ENCODE measurements around the gene HOXA5.

Gene HOXA5

DNA sequence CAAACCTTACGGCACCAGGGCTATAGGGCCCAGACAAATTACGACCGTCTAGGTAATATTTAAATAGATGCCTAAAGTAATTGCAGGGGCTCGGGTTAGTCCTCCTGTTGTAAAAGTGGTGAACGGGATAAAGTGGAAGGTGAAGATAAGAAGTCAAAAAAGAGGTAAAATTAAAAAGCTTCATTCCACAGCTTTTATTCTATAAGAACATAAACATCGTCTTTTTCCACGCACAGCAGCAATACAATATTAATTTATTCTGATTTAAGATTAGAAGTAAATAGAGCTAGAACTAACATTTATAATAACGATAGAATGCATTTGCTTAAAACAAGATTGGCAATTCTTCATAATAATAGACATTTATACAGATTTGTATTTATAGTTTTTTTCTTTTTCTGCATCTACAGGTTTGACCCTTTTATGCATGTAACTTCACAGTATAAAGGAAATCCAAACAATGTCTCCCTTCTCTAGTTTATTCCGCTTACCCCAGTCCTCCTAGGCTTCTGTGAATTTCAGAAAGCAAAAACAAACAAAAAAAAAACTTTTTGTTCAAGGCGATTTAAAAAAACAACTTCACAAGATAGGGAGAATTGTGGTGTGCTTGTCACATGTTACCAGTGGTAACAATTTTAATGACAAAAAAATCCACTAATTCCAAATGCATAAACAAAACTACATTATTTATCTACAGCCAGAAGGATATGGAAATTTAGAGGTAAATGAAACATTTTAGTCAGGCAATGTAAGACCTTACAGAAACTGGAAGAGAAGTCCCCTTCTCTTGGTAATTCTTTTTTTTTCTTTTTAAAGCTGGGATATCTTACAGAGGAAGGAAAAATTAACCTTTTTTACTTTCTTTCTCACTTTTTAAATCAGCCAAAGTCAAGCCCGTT, 27.2 kb upstream of the HOXA5 start:
- DNase-seq (ENCODE audit: low spot score): no peak

DNA sequence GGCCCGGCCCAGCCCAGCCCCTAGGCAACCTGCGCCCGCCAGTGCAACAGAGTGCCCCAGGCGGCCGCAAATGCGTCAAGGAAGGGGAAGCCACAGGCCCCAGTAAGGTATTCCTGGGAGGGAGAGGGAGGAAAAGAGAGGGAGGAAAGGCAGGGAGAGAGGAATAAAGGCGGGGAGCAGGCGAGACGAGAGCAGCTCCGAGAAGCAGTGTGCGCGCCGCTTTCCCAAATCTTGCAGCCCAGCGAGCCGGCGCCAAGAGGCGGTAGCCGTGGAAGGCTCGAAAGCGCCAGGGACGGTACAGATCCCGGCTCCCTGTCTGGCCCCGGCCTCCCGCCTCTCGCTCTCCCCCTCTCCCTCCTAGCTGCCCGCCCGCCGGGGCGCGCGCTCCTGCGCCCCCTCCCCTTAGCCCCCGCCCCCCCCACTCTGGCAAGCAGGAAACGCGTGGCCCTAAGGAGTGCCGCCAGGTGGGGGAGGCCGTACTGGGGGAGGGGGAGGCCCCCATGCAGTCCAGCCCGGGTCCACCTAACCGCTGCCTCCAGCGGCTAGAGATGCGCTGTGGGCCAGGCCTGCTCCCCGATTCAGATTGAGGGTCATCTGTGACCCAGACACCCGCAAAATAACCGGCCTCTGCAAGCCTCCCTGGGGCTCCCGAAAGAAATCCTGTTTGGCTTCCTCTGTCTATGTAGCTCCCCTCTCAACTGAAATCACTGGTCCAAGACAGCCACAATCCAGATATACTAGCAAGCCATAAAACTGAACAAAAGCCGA, 26.4 kb upstream of the HOXA5 start:
- no peak for DNase-seq (ENCODE audit: low spot score)

DNA sequence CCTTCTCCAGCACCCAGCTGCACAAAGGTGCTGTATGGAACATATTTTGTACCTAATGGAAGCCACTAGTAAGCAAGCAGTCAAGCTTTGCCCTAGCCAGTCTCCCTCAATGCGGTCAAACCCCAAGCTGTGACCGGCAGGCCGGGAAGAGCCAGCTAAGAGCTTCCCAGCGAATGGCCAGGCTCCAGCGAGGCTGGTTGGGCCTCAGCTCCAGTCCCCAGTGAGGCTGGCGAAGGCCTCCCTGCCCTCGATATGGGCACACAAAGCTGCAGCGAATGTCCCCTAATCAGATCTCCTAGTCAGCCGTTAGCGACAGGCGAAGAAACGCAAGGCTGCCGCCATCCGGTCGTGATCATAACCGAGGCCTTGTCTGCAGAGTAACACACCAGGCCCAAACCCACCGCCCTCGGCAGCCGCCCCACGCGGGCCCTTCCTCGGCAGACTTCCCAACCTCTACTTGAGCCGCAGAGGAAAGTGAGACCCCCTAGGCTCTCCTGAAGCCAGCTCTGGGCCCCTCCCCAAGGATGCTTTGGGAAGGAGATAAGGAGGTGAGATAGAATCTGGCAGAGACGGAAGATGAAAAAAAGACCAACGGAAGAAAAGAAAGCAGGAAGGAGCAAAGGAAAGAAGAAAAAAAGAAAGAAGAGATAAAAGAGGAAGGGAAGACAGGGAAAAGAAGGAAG, 24.9 kb upstream of the HOXA5 start:
- no peak for DNase-seq (ENCODE audit: low spot score)

DNA sequence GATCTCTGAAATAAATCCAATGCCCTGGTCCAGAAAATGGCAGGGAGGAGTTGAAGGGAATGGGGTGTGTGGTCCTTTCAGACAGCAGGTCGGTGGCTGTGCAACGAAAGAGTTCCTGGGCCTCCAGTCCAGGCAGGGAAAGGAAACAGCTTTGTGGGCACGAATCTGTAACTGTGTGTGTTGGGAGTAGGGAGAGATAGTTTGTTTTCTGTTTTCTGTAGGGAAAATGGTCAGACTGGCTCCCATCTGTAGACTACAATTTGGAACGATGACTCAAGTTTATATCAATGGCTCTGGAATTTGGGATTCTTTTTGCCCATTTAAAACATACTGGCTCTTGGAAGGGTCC, 24.4 kb upstream of the HOXA5 start:
- DNase-seq (ENCODE audit: low spot score): no peak

DNA sequence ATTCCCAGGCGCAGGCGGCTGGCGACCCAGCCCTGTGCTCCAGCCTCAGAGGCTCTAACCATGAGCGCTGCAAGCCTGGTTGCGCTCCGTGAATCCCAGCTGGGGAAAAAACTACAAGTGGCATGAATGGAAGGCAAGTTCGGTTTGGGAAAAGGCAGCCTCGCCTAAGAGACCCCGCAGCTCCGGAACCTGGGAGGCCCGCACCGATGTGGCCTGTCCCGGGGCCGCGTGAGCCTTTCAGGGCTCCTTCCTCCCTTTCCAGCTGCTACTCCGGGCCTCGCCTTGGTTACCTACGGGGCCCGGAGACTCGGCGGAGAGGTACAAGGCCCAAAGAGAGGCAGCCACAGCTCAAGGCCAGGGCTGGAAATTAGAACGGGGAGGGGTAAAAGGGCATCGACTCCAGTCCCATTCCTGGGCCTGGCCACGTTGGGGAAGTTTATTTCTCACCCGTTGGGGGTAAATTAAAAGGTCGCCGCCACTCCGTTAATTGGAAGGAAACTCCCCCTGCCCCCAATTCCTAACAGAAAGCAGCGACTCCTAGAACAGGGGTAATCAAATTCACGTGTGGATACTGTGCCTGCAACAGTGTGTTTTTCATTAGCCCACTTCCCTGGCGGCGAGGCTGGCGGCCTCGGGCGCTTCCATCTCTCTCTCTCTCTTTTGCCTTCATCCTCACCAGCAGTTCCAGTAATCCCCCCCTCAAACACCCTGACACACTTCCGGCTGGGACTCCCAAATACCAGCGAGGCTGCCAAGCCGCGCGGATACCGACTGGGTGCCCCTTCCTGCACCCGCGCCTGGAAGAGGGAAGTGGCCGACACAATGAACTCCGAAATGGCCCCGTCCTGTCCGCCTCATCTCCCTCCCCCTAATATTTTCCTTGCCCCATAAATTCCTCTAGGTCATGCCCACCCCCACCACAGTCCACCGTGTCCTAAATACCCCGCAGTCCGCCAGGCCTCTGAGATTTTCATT, 23.3 kb upstream of the HOXA5 start:
- DNase-seq (ENCODE audit: low spot score): no peak

GRCh38 chr7:27165996-27166530, 22.6 kb upstream of the HOXA5 start:
- DNase-seq (ENCODE audit: low spot score): no peak

- no peak for DNase-seq (ENCODE audit: low spot score)
Measured at GRCh38 chr7:27165089-27165995, 21.9 kb upstream of the HOXA5 start, which contains the start of gene HOXA9. TSS of gene HOXA9 (minus strand) at chr7:27165537. CDS start at chr7:27165457, 80 bp downstream.

DNA sequence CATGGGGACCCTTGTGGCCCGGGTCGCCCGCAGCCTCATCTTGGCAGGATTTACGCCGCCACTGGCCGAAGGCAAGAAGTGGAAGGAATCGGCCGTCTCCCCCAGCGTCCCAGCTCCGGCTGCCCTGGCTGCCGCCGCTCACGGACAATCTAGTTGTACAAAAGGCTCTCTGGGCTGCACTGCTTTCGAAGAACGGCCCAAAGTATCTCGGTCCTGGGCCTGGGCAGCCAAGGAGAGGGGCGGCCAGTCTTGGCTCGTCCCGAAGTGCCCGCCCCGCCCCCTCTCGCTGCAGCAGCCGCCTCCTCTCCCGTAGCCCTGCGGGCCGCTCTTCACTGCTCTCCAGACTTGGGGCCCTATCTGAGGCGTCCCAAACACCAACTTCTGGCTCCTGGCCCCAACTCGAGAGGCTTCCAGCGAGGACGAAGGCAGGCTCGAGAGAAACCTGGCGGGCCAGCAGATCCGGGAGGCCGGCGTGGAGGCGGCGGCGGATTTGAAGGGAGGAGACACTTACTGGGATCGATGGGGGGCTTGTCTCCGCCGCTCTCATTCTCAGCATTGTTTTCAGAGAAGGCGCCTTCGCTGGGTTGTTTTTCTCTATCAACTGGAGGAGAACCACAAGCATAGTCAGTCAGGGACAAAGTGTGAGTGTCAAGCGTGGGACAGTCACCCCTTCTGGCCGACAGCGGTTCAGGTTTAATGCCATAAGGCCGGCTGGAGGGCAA, 21.0 kb upstream of the HOXA5 start:
- no peak for DNase-seq (ENCODE audit: low spot score)

- DNase-seq (ENCODE audit: low spot score): no peak
Measured at GRCh38 chr7:27164045-27164366, 20.5 kb upstream of the HOXA5 start.

- no peak for DNase-seq (ENCODE audit: low spot score)
Measured at GRCh38 chr7:27163288-27164044, 20.0 kb upstream of the HOXA5 start.

DNA sequence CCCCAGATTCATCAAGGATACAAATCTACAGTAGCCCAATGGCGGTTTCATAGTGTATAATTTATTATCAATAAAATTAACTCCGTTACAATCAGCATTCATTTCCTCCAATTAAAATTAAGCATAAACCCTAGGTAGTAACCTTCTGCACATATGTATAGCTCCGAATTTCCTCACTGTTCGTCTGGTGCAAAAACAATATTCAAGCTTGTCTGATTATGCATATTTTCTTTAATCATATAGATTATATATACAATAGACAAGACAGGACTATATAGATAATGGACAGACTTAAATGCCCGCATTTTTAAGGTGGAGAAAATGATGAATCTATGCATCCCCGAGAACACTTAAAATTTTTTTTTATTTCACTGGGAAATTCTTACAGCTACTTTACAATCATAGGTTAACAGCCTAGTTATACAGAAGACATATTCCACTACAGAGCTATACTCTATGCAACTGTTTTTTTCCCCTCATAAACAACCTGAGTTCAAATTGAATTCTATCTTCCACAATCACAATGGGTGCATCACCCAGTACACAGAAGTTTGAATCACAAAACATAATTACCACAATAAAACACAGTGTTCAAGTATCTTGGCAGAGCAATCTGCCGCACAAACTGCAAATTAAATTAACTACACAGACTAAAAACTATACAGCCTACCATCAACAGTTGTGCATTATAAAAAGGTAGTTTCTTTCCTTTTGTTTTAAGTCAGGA, 19.2 kb upstream of the HOXA5 start:
- no peak for DNase-seq (ENCODE audit: low spot score)

DNA sequence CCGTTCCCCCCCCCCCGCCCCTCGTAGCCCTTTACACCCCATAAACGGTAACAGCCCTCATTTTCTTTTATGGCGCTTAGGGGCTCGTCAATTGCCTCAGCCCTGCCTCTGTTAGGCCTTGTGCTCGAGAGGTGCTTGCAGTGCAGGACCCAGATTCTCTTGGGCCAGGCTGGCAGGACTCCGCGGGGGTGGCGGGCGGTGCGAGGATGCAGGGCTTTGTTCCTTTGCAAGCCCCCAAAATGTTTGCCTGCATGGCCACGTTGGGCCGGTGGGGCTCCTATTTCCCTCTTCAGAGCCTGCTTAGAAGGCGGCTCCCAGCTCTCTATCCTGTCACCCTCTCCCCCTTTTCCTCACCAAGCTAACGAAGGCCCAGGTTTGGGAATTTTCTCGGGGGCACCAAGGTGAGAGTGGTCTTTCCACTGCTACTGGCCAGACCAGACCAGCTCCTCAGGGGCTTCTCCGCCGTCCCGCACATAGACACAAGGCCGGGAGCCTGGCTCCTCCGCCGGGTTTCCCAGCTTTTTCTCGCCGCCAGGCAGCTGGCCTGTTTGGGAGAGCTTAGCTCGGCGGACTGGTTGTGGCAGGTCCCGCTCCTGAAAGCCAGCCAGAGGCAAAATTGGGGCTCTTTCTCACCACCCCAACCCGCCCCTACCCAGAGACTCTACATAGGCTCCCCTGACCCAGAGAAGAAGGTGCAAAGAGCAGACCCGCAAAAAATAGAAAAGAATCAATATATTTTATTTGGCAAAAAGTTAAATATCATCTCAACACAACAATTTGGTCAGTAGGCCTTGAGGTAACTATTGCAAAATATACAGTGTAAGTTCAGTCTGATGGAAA, 18.5 kb upstream of the HOXA5 start:
- DNase-seq (ENCODE audit: low spot score): no peak

- peak; percentile 12 for DNase-seq (ENCODE audit: low spot score)
Measured at GRCh38 chr7:27161214-27161720, 17.8 kb upstream of the HOXA5 start.

- peak; percentile 57 for DNase-seq (ENCODE audit: low spot score)
Measured at GRCh38 chr7:27160546-27161213, 17.2 kb upstream of the HOXA5 start.

DNA sequence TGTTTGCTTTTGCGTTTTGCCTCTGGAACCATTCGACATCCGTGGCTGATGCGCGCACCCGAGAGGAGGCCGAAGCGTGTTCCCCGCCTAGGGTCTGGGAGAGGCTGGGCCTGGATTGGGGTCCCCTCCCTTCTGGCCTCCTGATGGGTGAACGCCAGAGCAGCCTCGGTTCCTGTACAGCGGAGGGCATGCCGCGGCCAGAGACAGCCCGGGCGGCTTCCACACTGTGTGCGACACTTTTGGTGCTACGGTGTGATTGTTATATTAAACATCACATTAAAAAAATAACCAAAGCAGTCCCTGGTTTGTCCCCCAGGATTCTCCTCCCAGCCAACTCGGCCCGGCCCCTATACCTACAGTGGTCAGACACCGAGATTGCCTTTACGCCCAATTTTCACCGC, 16.7 kb upstream of the HOXA5 start:
- DNase-seq (ENCODE audit: low spot score): no peak
